ENCODE results near the gene GOLGA3.
"Not testable (repeated sequence)": the region's sequence is repeated elsewhere in the genome, so short reads cannot be mapped to it uniquely, and the experiment has no call there.

GOLGA3 gene

DNA sequence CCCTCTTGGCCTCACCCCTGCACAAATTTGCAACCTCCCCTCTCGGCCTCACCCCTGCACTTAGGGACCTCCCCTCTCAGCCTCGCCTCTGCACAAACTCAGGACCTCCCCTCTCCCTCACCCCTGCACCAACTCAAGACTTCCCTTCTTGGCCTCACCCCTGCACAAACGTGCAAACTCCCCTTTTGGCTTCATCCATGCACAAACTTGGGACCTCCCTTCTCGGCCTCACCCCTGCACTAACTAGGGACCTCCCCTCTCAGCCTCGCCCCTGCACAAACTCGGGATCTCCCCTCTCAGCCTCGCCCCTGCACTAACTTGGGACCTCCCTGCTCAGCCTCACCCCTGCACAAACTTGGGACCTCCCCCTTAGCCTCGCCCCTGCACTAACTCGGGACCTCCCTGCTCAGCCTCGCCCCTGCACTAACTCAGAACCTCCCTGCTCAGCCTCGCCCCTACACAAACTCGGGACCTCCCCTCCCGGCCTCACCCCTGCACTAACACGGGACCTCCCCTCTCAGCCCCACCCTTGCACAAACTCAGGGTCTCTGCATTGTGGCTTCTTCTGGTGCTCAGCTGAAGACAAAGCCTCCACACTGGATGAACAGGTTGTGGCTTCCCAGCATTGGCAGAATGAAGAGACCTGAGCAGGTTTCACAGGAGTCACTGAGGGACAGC lies 11.0 kb upstream of the GOLGA3 start:
- TF ChIP-seq, protein P1, sequence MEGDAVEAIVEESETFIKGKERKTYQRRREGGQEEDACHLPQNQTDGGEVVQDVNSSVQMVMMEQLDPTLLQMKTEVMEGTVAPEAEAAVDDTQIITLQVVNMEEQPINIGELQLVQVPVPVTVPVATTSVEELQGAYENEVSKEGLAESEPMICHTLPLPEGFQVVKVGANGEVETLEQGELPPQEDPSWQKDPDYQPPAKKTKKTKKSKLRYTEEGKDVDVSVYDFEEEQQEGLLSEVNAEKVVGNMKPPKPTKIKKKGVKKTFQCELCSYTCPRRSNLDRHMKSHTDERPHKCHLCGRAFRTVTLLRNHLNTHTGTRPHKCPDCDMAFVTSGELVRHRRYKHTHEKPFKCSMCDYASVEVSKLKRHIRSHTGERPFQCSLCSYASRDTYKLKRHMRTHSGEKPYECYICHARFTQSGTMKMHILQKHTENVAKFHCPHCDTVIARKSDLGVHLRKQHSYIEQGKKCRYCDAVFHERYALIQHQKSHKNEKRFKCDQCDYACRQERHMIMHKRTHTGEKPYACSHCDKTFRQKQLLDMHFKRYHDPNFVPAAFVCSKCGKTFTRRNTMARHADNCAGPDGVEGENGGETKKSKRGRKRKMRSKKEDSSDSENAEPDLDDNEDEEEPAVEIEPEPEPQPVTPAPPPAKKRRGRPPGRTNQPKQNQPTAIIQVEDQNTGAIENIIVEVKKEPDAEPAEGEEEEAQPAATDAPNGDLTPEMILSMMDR (conservative IDR thresholded peaks at IDR 0.05): no peak

DNA sequence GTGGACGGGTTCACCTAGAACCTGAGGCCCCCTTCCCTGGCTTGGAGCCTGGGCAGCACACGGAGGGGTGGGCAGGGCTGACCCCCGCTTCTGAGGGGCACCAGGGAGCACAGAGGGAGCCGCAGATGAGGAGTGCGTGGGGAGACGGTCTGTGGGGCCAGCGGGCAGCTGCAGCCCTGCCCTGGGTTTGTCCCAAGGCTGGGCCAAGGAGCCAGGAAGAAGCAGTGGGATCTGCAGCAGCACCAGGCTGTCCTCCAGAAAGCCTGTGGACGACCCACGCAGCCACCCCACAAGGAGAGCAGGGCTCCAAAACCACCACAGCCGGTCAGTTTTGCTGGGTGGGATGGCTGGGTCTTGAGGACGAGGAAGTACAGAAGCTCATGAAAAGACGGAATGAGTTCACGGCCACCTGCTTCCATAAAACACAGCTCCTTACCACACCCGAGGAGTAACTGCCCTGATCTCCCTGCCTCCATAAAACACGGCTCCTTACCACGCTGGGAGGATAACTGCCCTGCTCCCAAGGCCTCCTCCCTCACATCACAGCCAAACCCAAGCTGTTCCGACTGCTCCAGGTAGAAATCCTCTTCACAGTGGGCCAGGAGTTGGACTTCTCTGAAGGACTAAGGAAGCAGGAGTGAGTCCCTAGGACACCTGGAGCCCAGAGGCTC lies 9.9 kb upstream of the GOLGA3 start:
- H3K27ac ChIP-seq: no peak overlapping the region
- TF ChIP-seq, protein P1 (conservative IDR thresholded peaks at IDR 0.05): no peak

More for the DNA sequence above, 11.0 kb upstream of the GOLGA3 start:
- H3K27ac ChIP-seq: no peak overlapping the region

DNA sequence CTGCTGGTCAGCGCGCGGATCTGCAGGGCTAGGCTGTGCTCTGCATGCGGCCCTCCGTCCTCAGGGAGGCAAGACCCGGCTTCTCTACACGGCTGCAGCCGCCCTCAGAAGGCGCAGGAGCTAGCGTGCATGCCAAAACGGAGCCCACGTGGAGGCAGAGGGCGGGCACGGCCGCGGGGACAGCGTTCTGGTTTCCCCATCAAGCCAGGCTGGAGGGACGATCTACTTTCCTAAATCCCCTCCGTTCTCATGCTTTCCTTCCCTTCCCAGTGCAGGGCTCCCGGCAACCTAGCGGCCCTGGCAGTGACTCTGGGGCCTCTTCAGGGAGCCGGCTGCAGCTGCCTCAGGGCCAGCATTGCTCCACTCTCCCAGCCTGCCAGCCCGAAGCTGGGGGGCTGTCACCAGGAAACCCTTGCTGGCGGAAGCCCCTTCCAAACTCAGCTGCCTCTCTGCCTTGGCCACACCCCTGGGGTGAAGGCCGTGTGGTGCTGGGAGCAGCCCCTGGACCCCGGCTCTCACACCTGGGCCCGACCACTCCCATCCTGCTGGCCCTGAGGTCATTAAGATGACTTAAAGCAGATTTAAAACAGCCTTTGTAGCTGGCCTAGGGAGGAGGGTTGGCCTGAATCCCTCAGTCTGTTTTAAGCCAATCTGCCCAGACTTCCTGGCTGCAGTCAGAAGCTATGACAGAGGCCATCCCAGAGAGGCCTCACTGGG lies 9.2 kb upstream of the GOLGA3 start:
- H3K27ac ChIP-seq: no peak overlapping the region
- TF ChIP-seq, protein P1 (conservative IDR thresholded peaks at IDR 0.05): no peak

DNA sequence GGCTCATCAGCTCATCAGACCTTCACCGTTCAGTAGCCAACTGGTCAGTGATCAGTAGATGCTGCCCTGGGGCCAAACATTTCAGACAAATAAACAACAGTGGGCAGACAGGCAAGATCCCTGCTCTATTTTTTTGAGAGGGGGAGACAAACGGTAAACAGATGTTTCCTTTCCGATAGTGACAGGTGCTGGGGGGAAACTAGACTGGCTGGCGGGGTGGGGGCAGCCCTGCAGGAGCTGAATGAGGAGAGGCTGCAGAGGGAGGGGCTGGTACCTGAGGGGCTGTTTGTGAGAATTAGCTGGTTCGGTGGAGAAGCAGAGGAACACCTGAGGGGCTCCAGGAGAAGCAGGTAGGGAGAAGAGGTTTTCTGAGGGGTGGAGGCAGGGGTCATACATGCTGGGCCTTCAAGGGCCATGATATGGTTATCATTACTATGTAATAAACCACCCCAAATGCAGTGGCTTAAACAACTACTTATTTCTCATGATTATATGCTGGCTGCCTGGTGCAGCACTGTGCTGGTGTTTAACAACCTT lies 8.2 kb upstream of the GOLGA3 start:
- TF ChIP-seq, protein P1 (conservative IDR thresholded peaks at IDR 0.05): no peak
- no peak overlapping the region for H3K27ac ChIP-seq

DNA sequence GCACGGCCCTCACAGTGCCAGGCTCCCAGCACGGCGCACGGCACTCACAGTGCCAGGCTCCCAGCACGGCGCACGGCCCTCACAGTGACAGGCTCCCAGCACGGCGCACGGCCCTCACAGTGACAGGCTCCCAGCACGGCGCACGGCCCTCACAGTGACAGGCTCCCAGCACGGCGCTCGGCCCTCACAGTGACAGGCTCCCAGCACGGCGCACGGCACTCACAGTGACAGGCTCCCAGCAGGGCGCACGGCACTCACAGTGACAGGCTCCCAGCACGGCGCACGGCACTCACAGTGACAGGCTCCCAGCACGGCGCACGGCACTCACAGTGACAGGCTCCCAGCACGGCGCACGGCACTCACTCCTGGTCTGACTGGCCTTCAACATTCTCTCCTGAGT lies 7.6 kb upstream of the GOLGA3 start:
- not testable (repeated sequence) for H3K27ac ChIP-seq

DNA sequence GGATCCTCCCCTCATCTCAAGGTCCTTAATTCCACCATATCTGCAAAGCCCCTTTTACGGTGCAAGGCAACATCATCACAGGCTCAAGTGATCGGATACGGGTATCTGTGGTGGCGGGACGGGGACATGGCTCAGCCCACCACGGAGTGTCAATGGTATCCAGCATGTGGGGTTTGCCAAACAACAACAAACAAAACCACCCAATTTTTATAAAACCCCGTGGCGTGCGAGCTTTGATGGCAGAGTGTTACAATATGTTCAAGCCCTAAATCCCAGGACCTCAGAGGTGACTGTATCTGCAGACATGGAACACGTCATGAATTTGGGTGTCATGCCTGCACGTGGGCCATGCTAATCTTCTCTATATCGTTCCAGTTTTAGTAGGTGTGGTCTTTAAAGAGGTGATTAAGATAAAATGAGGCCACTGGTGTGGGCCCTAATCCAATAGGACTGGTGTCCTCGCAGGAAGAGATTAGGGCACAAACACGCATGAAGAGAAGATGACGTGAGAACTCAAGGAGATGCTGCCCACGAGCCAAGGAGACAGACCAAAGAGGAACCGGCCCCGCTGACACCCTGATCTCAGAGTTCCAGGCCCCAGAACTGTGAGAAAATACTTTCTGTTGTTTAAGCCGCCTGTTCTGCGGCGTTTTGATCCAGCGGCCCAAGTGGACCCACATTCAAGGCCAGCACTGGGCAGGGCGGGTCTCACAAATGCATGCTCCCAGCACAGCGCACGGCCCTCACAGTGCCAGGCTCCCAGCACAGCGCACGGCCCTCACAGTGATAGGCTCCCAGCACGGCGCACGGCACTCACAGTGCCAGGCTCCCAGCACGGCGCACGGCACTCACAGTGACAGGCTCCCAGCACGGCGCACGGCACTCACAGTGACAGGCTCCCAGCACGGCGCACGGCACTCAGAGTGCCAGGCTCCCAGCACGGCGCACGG lies 6.7 kb upstream of the GOLGA3 start:
- no peak overlapping the region for H3K27ac ChIP-seq

DNA sequence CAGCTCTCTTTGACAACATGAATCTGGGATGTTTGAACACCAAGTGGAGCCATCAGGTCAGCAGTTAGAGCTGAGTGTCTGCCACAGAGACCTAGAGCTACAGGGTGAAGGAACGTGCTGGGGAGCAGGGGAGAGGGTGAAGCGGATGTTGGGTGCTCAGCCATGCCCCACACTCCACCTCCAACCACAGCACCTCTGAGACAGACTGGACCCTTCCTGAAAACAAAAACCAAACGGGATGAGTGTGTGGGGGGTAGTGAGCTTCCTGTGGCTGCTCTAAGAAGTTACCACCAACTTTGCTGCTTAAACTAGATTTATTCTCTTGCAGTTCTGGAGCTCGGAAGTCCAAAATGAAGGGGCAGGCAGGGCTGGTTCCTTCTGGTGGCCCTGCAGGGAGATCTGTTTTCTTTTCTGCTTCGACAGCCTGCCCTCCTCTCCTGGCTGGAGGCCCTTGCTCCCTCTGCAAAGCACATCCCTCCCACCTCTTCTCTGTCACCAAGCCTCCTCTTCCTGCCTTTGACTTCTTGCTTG lies 5.6 kb upstream of the GOLGA3 start:
- no peak overlapping the region for H3K27ac ChIP-seq
- TF ChIP-seq, protein P1 (conservative IDR thresholded peaks at IDR 0.05): no peak

More for the DNA sequence above, 6.7 kb upstream of the GOLGA3 start:
- TF ChIP-seq, protein P1 (conservative IDR thresholded peaks at IDR 0.05): no peak

Measured in VCaP (cell line).